Thoracic aorta (tissue), 2 donors: ENCODE results near the gene PDE4D. TPM values are rescaled to one million over a fixed set of nuclear protein-coding genes. Genes with fewer than 3 reads are reported as not detected.

Experiments used
- ATAC-seq: fragments of 150-250 bp; one replicate; pipeline ENCODE4 v1.8.0; 2017; ENCODE audit warnings: low read depth; ENCODE audit not compliant: insufficient number of reproducible peaks, low FRiP score
- DNase-seq: peaks from one replicate; pipeline ENCODE4 v3.0.0-alpha.2; 2020; ENCODE audit warnings: low spot score
- H3K27ac ChIP-seq, 2 donors: fragments of 200-600 bp; sonication (generic); 1 replicate in 1 of 2; 2 replicates in 1 of 2; pipeline ENCODE4 v1.5.1; 2016; ENCODE audit warnings: mild to moderate bottlenecking in 2 of 2, moderate library complexity in 2 of 2
- H3K27me3 ChIP-seq: fragments of 200-600 bp; sonication (generic); replicated peaks from 2 replicates; pipeline ENCODE4 v1.6.0; 2016; ENCODE audit warnings: mild to moderate bottlenecking; ENCODE audit not compliant: insufficient read depth
- H3K36me3 ChIP-seq: fragments of 200-600 bp; sonication (generic); one replicate; pipeline ENCODE4 v1.5.1; 2016
- H3K4me1 ChIP-seq, 2 donors: fragments of 200-600 bp; sonication (generic); 1 replicate in 1 of 2; 2 replicates in 1 of 2; pipeline versions ENCODE4 v1.5.1 to v1.6.0; 2016; ENCODE audit warnings: low read depth in 2 of 2, mild to moderate bottlenecking in 1 of 2; ENCODE audit not compliant: control insufficient read depth in 1 of 2
- H3K4me3 ChIP-seq: fragments of 200-600 bp; sonication (generic); 2 replicates; pipeline ENCODE4 v1.5.1; 2016; ENCODE audit warnings: mild to moderate bottlenecking
- H3K9me3 ChIP-seq: fragments of 200-600 bp; sonication (generic); 2 replicates; pipeline ENCODE4 v1.5.1; 2016
- CTCF ChIP-seq: fragments of 200-600 bp; sonication (generic); IDR thresholded peaks from one replicate; pipeline ENCODE4 v1.5.1; 2019; ENCODE audit warnings: antibody characterized with exemption
- total RNA-seq, 2 donors: library from RNA; depleted of rRNA; stranded (reverse); fragments of >200 nt; gene quantifications; one replicate each; pipeline versions ENCODE4 v1.1.0 to v1.2.3, GENCODE V29; 2016

Gene PDE4D
- total RNA-seq, 2 donors from 2014 or later, result 34.0 to 85.8 TPM

GRCh38 chr5:59149271-59149670 is 744.3 kb downstream of the PDE4D start:
- DNase-seq, result no peak
- Histone ChIP-seq H3K9me3 (no peaks in the 10 kb centered on the region), H3K36me3 (no peaks in the 10 kb centered on the region), H3K27ac (no peak overlapping the region), H3K4me1 (peaks cover 0 to 2% of the 10 kb centered on the region in 2 donors), H3K4me3 (no peak overlapping the region), H3K27me3 (no peaks in the 10 kb centered on the region)
- no peak for TF ChIP-seq CTCF
- ATAC-seq, result no peak

GRCh38 chr5:59146729-59147128 is 746.8 kb downstream of the PDE4D start:
- Histone ChIP-seq H3K4me3 (no peak overlapping the region), H3K9me3 (no peaks in the 10 kb centered on the region), H3K36me3 (no peaks in the 10 kb centered on the region), H3K27me3 (no peaks in the 10 kb centered on the region), H3K4me1 (peaks cover 0 to 9% of the 10 kb centered on the region in 2 donors), H3K27ac (no peak overlapping the region)
- ATAC-seq (no peak), DNase-seq (no peak)
- TF ChIP-seq CTCF, result no peak

- no peak for DNase-seq
- Histone ChIP-seq H3K4me1 (peaks cover 0 to 9% of the 10 kb centered on the region in 2 donors), H3K36me3 (no peaks in the 10 kb centered on the region), H3K27ac (no peak overlapping the region), H3K4me3 (no peak overlapping the region), H3K27me3 (no peaks in the 10 kb centered on the region), H3K9me3 (no peaks in the 10 kb centered on the region)
- TF ChIP-seq CTCF, result no peak
- no peak for ATAC-seq
These were observed 749.6 kb downstream of the PDE4D start for GRCh38 chr5:59143926-59144333.

GRCh38 chr5:59142927-59143326 is 750.6 kb downstream of the PDE4D start:
- no peak for TF ChIP-seq CTCF
- ATAC-seq (no peak), DNase-seq (no peak)

GRCh38 chr5:59142138-59142537 is 751.4 kb downstream of the PDE4D start:
- Histone ChIP-seq H3K36me3 (no peaks in the 10 kb centered on the region), H3K27ac (no peak overlapping the region), H3K4me3 (no peak overlapping the region), H3K27me3 (no peaks in the 10 kb centered on the region), H3K9me3 (no peaks in the 10 kb centered on the region), H3K4me1 (peaks cover 0 to 9% of the 10 kb centered on the region in 2 donors)
- no peak for ATAC-seq
- no peak for DNase-seq
- TF ChIP-seq CTCF, result no peak

More at GRCh38 chr5:59142927-59143326, 750.6 kb downstream of the PDE4D start:
- H3K27ac ChIP-seq, result no peak overlapping the region
- no peaks in the 10 kb centered on the region for H3K36me3 ChIP-seq
- no peaks in the 10 kb centered on the region for H3K27me3 ChIP-seq
- H3K4me3 ChIP-seq, result no peak overlapping the region
- no peaks in the 10 kb centered on the region for H3K9me3 ChIP-seq
- peaks cover 0 to 9% of the 10 kb centered on the region in 2 donors for H3K4me1 ChIP-seq
